ENCODE results near the gene TMX2.
A peak's percentile ranks its signal among the peaks of the same experiment; 100 is the strongest.

TMX2 gene

DNA sequence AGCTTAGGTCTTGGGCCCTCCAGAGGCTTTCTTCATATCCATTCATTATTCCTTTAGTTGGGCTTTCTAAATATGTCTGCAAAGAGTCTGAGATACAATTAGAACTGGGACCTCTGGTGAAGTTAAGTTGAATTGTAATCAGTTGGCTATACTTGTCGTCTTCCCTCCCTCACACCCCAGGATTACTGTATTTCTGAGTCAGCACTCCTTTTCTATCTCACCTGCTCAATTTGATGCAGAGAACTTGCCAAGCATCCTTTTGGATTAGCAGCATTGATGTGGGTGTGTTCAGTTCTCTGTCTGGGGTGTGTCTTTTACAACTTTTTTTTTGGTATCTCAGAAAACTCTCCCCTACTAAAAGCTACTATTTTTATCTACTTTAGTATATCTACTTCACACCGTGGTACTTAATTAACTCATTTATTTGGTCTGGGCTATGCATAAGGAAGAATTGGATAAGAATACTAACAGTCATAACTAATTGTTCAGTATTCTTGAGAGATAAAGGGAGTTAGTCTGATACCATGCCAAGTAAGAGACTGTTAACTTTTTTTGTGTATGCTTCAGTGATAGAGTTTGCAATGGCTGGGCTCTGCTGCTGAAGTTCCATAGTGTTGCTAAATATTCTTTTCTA is 64.3 kb downstream of the TMX2 start (continued):
- TF ChIP-seq, protein P1, sequence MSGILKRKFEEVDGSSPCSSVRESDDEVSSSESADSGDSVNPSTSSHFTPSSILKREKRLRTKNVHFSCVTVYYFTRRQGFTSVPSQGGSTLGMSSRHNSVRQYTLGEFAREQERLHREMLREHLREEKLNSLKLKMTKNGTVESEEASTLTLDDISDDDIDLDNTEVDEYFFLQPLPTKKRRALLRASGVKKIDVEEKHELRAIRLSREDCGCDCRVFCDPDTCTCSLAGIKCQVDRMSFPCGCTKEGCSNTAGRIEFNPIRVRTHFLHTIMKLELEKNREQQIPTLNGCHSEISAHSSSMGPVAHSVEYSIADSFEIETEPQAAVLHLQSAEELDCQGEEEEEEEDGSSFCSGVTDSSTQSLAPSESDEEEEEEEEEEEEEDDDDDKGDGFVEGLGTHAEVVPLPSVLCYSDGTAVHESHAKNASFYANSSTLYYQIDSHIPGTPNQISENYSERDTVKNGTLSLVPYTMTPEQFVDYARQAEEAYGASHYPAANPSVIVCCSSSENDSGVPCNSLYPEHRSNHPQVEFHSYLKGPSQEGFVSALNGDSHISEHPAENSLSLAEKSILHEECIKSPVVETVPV (CRISPR knock-in tag; IDR thresholded peaks at IDR 0.05): no peak
- TF ChIP-seq ZFP30 (CRISPR knock-in tag; IDR thresholded peaks at IDR 0.05) (no peak), ARNTL (CRISPR knock-in tag; IDR thresholded peaks at IDR 0.05; ENCODE audit: borderline replicate concordance, low read depth) (no peak), ZFP3 (CRISPR knock-in tag; IDR thresholded peaks at IDR 0.05) (no peak), CSDC2 (CRISPR knock-in tag; IDR thresholded peaks at IDR 0.05) (no peak), SNAI2 (CRISPR knock-in tag; IDR thresholded peaks at IDR 0.05) (no peak)

DNA sequence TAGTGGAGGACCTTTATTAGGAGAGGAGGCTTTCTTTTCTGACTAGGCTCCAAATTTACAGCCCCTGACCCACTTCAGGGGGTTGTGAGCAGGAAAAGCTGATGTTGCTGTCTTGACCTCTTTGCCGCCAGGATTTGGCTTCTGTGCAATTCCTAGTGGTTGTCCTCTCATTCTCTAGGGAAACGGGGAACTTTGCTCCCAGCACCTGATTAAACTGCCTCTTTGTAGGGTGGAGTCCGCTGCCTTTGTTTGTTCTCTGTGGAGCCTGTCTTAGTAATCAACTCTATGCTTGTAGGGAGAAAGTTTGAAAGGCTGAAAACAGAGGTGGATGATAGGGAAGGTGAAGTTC is 65.5 kb downstream of the TMX2 start:
- no peak for ATAC-seq
- TF ChIP-seq ZFP30 (CRISPR knock-in tag; IDR thresholded peaks at IDR 0.05): no peak
- TF ChIP-seq PPARA (CRISPR knock-in tag; IDR thresholded peaks at IDR 0.05; ENCODE audit: borderline replicate concordance): no peak
- no peak for TF ChIP-seq RARB (CRISPR knock-in tag; IDR thresholded peaks at IDR 0.05)
- TF ChIP-seq, protein P2, sequence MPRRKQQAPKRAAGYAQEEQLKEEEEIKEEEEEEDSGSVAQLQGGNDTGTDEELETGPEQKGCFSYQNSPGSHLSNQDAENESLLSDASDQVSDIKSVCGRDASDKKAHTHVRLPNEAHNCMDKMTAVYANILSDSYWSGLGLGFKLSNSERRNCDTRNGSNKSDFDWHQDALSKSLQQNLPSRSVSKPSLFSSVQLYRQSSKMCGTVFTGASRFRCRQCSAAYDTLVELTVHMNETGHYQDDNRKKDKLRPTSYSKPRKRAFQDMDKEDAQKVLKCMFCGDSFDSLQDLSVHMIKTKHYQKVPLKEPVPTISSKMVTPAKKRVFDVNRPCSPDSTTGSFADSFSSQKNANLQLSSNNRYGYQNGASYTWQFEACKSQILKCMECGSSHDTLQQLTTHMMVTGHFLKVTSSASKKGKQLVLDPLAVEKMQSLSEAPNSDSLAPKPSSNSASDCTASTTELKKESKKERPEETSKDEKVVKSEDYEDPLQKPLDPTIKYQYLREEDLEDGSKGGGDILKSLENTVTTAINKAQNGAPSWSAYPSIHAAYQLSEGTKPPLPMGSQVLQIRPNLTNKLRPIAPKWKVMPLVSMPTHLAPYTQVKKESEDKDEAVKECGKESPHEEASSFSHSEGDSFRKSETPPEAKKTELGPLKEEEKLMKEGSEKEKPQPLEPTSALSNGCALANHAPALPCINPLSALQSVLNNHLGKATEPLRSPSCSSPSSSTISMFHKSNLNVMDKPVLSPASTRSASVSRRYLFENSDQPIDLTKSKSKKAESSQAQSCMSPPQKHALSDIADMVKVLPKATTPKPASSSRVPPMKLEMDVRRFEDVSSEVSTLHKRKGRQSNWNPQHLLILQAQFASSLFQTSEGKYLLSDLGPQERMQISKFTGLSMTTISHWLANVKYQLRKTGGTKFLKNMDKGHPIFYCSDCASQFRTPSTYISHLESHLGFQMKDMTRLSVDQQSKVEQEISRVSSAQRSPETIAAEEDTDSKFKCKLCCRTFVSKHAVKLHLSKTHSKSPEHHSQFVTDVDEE (CRISPR knock-in tag; IDR thresholded peaks at IDR 0.05): no peak
- TF ChIP-seq, protein P3, sequence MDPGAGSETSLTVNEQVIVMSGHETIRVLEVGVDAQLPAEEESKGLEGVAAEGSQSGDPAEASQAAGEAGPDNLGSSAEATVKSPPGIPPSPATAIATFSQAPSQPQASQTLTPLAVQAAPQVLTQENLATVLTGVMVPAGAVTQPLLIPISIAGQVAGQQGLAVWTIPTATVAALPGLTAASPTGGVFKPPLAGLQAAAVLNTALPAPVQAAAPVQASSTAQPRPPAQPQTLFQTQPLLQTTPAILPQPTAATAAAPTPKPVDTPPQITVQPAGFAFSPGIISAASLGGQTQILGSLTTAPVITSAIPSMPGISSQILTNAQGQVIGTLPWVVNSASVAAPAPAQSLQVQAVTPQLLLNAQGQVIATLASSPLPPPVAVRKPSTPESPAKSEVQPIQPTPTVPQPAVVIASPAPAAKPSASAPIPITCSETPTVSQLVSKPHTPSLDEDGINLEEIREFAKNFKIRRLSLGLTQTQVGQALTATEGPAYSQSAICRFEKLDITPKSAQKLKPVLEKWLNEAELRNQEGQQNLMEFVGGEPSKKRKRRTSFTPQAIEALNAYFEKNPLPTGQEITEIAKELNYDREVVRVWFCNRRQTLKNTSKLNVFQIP (CRISPR knock-in tag; IDR thresholded peaks at IDR 0.05; ENCODE audit: borderline replicate concordance, low read depth): no peak
- no peak for TF ChIP-seq ZNF8 (CRISPR knock-in tag; IDR thresholded peaks at IDR 0.05)
- no peak for TF ChIP-seq CSDC2 (CRISPR knock-in tag; IDR thresholded peaks at IDR 0.05)
- TF ChIP-seq ARNTL (CRISPR knock-in tag; IDR thresholded peaks at IDR 0.05; ENCODE audit: borderline replicate concordance, low read depth): no peak
- no peak for TF ChIP-seq ESRRG (CRISPR knock-in tag; IDR thresholded peaks at IDR 0.05)
- no peak for TF ChIP-seq BACH2 (CRISPR knock-in tag; IDR thresholded peaks at IDR 0.05; ENCODE audit: borderline replicate concordance)
- no peak for TF ChIP-seq TCF4 (CRISPR knock-in tag; IDR thresholded peaks at IDR 0.05; ENCODE audit: borderline replicate concordance)
- TF ChIP-seq ZNF565 (CRISPR knock-in tag; conservative IDR thresholded peaks at IDR 0.05; ENCODE audit: low read depth): no peak
- TF ChIP-seq, protein P1 (CRISPR knock-in tag; IDR thresholded peaks at IDR 0.05): no peak
- TF ChIP-seq, protein P4, sequence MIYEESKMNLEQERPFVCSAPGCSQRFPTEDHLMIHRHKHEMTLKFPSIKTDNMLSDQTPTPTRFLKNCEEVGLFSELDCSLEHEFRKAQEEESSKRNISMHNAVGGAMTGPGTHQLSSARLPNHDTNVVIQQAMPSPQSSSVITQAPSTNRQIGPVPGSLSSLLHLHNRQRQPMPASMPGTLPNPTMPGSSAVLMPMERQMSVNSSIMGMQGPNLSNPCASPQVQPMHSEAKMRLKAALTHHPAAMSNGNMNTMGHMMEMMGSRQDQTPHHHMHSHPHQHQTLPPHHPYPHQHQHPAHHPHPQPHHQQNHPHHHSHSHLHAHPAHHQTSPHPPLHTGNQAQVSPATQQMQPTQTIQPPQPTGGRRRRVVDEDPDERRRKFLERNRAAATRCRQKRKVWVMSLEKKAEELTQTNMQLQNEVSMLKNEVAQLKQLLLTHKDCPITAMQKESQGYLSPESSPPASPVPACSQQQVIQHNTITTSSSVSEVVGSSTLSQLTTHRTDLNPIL (CRISPR knock-in tag; IDR thresholded peaks at IDR 0.05; ENCODE audit: low read depth): no peak
- TF ChIP-seq ZFP3 (CRISPR knock-in tag; IDR thresholded peaks at IDR 0.05): no peak
- TF ChIP-seq GLIS3 (CRISPR knock-in tag; IDR thresholded peaks at IDR 0.05): no peak
- TF ChIP-seq ZC3H10 (CRISPR knock-in tag; IDR thresholded peaks at IDR 0.05): no peak
- TF ChIP-seq TOX (CRISPR knock-in tag; IDR thresholded peaks at IDR 0.05; ENCODE audit: borderline replicate concordance): no peak

DNA sequence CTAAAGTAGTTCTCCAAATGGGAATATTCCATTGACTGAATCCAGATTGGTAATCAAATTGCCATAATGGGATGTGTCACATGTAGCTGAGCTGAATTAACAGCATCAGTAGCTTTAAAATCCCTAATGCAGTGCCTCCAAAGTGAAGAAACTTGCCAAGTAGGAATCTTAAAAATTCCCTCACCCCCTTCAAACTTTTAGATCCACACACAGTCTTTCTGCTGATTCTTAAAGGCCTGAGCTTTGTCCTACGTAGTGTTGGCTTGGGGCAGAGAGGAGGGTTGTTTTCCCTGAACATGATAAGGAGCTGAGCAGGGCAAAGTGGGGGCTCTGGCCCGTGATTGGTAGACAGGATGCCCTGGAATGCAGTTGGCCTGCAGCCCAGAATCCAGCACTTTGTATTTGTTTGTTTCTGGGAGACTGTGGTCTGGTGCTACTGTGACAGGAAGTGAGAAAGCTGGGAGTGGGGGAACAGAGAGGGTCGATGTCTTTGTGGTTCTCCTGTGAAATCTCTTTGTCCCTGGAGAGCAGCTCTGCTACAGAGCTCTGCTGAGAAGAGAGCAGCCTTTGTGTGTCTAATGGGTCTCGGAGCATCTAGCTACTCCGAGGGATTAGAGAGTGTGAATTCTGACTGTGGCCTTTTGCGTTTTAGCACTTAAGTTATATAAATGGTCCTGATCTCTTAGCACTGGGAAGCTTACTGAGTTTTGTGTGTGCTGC is 66.1 kb downstream of the TMX2 start:
- ATAC-seq: peak; percentile 97
- TF ChIP-seq ESRRG (CRISPR knock-in tag; IDR thresholded peaks at IDR 0.05) (no peak), RARB (CRISPR knock-in tag; IDR thresholded peaks at IDR 0.05) (no peak), GLIS3 (CRISPR knock-in tag; IDR thresholded peaks at IDR 0.05) (no peak), ZNF70 (CRISPR knock-in tag; IDR thresholded peaks at IDR 0.05) (0 out of 2 replicates have a peak, but pooled peaks have one; percentile 37), BACH2 (CRISPR knock-in tag; IDR thresholded peaks at IDR 0.05; ENCODE audit: borderline replicate concordance) (no peak), OSR1 (CRISPR knock-in tag; IDR thresholded peaks at IDR 0.05) (no peak), ZNF8 (CRISPR knock-in tag; IDR thresholded peaks at IDR 0.05) (0 out of 2 replicates have a peak, but pooled peaks have one; percentile 38), PPARA (CRISPR knock-in tag; IDR thresholded peaks at IDR 0.05; ENCODE audit: borderline replicate concordance) (no peak)
- TF ChIP-seq, protein P2 (CRISPR knock-in tag; IDR thresholded peaks at IDR 0.05): 0 out of 2 replicates have a peak, but pooled peaks have one; percentile 36
- TF ChIP-seq, protein P1 (CRISPR knock-in tag; IDR thresholded peaks at IDR 0.05): no peak
